Brain microvascular endothelial cell (primary cell): ENCODE data around the gene SOX8.

Experiments
- DNase-seq: peaks from one replicate; pipeline ENCODE4 v3.0.0-alpha.2; 2020
- H3K27ac ChIP-seq: fragments of 250-450 bp; sonication (Bioruptor Pico); 2 replicates; pipeline ENCODE4 v1.5.1; 2020; ENCODE audit warnings: mild to moderate bottlenecking, moderate library complexity
- H3K27me3 ChIP-seq: fragments of 250-450 bp; sonication (Bioruptor Pico); replicated peaks from 2 replicates; pipeline ENCODE4 v1.5.1; 2020; ENCODE audit warnings: mild to moderate bottlenecking
- H3K36me3 ChIP-seq: fragments of 250-450 bp; sonication (Bioruptor Pico); replicated peaks from 2 replicates; pipeline ENCODE4 v1.5.1; 2020; ENCODE audit warnings: mild to moderate bottlenecking
- H3K4me3 ChIP-seq: 2 replicates; pipeline ENCODE4 v1.5.1; 2011; ENCODE audit warnings: low read depth, mild to moderate bottlenecking, control low read depth, low read length, moderate library complexity
- CTCF ChIP-seq: IDR thresholded peaks from 2 replicates; pipeline ENCODE4 v1.5.1; 2011; ENCODE audit warnings: low read depth, mild to moderate bottlenecking, moderate library complexity, low read length, control low read depth, inconsistent platforms; ENCODE audit errors: missing control alignments
- in situ Hi-C: cut with HindIII; loops from 2 replicates; pipeline ENCODE4 v1.10.0; 2017; ENCODE audit warnings: low sequenced_read_pairs, low pct_ligation_motif_present

The SOX8 gene

GRCh38 chr16:937723-938122, 43.8 kb upstream of the SOX8 start:
- DNase-seq, result no peak
- Histone ChIP-seq H3K27ac (no peak overlapping the region), H3K36me3 (no peaks in the 10 kb centered on the region), H3K27me3 (no peaks in the 10 kb centered on the region), H3K4me3 (no peak overlapping the region)
- in situ Hi-C loops, result no loop called here
- no peak for TF ChIP-seq CTCF

GRCh38 chr16:938136-938535, 43.4 kb upstream of the SOX8 start:
- DNase-seq, result no peak
- TF ChIP-seq CTCF, result no peak
- Histone ChIP-seq H3K36me3 (no peaks in the 10 kb centered on the region), H3K27ac (no peak overlapping the region), H3K4me3 (no peak overlapping the region), H3K27me3 (no peaks in the 10 kb centered on the region)
- in situ Hi-C loops, result no loop called here

GRCh38 chr16:938752-939151, 42.8 kb upstream of the SOX8 start:
- in situ Hi-C loops, result no loop called here
- no peak for TF ChIP-seq CTCF
- Histone ChIP-seq H3K27ac (no peak overlapping the region), H3K27me3 (no peaks in the 10 kb centered on the region), H3K36me3 (no peaks in the 10 kb centered on the region), H3K4me3 (no peak overlapping the region)
- DNase-seq, result no peak

GRCh38 chr16:939311-939710, 42.3 kb upstream of the SOX8 start:
- no peak overlapping the region for H3K27ac ChIP-seq
- no peak for DNase-seq
- no peak for TF ChIP-seq CTCF
- in situ Hi-C loops, result no loop called here
- H3K4me3 ChIP-seq, result no peak overlapping the region
- no peaks in the 10 kb centered on the region for H3K36me3 ChIP-seq
- no peaks in the 10 kb centered on the region for H3K27me3 ChIP-seq

- no peak for TF ChIP-seq CTCF
- H3K27ac ChIP-seq, result no peak overlapping the region
- H3K4me3 ChIP-seq, result no peak overlapping the region
- no peak for DNase-seq
- no peaks in the 10 kb centered on the region for H3K27me3 ChIP-seq
- H3K36me3 ChIP-seq, result no peaks in the 10 kb centered on the region
- in situ Hi-C loops, result no loop called here
These were observed 41.6 kb upstream of the SOX8 start for GRCh38 chr16:939941-940340.

GRCh38 chr16:942436-943060, 39.0 kb upstream of the SOX8 start:
- no peaks in the 10 kb centered on the region for H3K36me3 ChIP-seq
- DNase-seq, result no peak
- no peaks in the 10 kb centered on the region for H3K27me3 ChIP-seq
- TF ChIP-seq CTCF, result no peak
- no peak overlapping the region for H3K27ac ChIP-seq
- H3K4me3 ChIP-seq, result no peak overlapping the region
- in situ Hi-C loops, result no loop called here
